Hindlimb muscle (tissue), 1 donor: ENCODE results near the gene PRSS56. TPM values are rescaled to one million over a fixed set of nuclear protein-coding genes. Genes with fewer than 3 reads are reported as not detected.
A peak's percentile ranks its signal among the peaks of the same experiment; 100 is the strongest.
"Not testable (repeated sequence)": the region's sequence is repeated elsewhere in the genome, so short reads cannot be mapped to it uniquely, and the experiment has no call there.

Source experiments
- DNase-seq: peaks from one replicate; pipeline ENCODE4 v3.0.0-alpha.2; 2013
- polyA plus RNA-seq: library from polyadenylated mRNA; unstranded; fragments of 120-200 nt; gene quantifications from one replicate; pipeline ENCODE4 v1.2.1, GENCODE V29; 2013; ENCODE audit not compliant: insufficient read length

PRSS56 gene
- polyA plus RNA-seq, 1 donor = 2.2 TPM

DNA sequence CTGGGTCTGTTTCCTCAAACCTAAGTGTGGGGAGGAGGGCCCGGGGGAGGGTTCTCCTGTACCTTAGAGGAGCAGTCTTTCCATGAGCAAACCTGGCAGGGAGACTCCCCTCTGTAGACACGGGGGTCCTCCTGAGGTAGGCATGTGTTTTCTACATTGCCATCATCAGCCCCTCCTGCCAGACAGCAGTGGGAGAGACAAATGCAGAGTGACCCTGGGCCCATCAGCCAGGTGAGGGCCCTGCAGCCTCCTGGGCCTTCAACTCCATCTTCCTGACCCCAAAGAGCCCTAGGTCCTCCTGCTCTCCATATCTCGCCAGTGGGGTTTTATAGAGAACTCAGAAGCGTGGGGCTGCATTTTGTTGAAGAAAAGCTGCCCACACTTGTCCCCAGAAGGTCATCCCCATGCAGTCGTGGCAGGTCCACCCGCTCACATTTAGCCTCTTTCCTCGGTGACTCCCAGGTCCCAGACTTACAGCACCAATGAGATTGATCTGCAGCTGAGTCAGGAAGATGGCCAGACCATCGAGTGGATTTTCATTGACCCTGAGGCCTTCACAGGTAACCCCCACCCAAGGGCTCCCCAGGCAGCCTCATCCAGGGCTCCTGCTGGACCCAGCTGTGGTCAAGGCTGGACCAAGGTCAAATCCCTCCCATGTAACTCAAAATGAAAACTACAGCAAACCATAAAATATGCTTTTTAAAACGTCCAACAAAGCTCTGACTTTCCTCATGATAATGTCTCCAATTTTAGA, 21.9 kb downstream of the PRSS56 start:
- no peak for DNase-seq

GRCh38 chr2:232542715-232543467, 22.7 kb downstream of the PRSS56 start:
- DNase-seq = no peak

DNA sequence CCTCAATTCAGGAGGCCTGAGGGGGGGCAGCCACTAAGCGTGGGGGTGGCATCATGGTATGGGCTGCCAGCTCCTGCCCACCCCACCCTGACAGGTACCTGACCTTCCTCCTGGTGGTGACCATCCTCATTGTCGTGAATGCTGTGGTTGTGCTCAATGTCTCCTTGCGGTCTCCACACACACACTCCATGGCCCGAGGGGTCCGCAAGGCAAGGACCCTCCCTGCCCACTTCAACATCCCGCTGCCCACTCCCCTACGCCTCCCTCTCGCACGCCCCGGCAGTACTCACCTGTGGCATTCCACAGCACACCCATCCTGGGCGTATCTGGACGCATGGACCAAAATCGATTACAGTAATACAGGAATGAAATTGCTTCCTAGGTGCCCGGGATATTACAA, 23.3 kb downstream of the PRSS56 start:
- DNase-seq = no peak

DNA sequence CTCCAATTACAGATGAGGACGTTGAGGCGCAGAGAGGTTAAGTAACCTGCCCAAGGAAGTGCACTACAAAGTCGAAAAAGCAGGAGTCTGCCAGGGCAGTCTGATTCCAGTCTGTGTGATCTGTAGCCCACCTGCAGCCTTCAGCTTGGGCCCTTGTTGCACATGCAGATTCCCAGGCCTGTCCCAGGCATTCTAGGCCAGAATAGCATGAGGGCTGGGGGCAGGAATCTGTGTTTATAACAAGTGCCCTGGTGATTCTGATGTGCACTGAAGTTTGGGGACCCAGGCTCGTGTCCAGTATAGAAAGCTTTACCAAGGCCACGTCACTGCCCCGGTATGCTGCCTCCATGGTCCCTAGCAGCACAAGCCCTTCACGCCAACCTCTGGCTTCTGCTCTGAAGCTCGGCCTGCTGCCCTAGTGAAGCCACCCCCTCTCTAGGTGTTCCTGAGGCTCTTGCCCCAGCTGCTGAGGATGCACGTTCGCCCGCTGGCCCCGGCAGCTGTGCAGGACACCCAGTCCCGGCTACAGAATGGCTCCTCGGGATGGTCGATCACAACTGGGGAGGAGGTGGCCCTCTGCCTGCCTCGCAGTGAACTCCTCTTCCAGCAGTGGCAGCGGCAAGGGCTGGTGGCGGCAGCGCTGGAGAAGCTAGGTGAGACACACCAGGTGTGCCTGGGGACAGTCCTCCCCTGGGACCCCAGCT, 23.9 kb downstream of the PRSS56 start:
- DNase-seq = no peak

GRCh38 chr2:232544674-232545073, 24.5 kb downstream of the PRSS56 start:
- no peak for DNase-seq

- no peak for DNase-seq
Measured at GRCh38 chr2:232545511-232546375, 25.6 kb downstream of the PRSS56 start.

DNA sequence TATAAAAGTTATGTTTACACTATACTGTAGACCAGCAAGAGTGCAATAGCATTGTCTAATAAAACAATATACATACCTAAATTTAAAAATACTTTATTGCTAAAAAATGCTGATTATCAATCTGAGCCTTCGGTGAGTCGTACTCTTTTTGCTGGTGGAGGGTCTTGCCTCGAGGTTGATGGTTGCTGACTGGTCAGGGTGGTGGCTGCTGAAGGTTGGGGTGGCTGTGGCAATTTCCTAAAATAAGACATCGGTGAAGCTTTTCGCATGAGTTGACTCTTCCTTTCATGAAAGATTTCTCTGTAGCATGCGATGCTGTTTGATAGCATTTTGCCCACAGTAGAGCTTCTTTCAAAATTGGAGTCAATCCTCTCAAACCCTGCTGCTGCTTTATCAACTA, 27.8 kb downstream of the PRSS56 start:
- no peak for DNase-seq

DNA sequence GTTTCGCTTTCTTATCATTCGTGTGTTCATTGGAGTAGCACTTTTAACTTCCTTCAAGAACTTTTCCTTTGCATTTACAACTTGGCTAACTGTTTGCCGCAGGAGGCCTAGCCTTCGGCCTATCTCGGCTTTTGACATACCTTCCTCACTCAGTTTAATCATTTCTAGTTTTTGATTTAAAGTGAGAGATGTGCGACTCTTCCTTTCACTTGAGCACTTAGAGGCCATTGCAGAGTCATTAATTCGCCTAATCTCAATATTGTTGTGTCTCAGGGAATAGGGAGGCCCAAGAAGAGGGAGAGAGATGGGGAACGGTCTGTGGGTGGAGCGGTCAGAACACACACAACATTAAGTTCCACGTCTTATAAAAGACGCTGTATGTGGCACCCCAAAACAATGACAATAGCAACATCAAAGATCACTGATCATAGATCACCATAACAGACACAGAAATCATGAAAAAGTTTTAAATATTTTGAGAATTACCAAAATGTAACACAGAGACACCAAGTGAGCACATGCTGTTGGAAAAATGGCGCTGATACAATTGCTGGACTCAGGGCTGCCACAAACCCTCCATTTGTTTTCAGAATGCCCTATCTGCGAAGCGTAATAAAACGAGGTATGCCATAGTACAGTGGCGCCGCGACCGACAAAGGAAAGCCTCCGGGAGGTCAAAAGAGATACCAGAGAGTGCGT, 29.6 kb downstream of the PRSS56 start:
- no peak for DNase-seq

- DNase-seq = peak; percentile 96
Measured at GRCh38 chr2:232550354-232551249, 30.4 kb downstream of the PRSS56 start, which contains the start of the genes EIF4E2 and TIGD1. EIF4E2 (plus strand) TSS chr2:232550689; CDS start chr2:232550725, 36 bp downstream. TIGD1 (minus strand) TSS chr2:232550557; CDS start chr2:232549882, 675 bp downstream.

- DNase-seq = no peak
Measured at GRCh38 chr2:232551250-232551638, 31.1 kb downstream of the PRSS56 start.

DNA sequence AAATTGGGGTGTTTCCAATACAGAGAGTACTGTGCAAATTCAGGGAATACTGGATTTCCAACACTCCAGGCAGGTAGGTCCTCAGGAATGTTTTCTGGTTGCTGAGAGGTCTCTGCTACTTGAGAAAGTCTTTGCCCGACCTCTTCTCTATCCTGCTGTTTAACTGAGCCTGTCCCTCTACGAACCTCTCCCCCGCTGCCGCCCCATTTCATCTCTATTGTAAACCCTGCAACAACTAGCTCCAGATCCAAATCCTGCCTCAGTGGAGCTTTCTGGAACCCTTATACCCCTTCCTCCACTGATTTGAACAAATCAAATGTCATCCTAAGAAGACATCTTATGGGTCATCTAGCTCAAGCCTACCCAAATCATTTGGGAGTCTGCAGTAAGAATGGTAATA, 31.6 kb downstream of the PRSS56 start:
- no peak for DNase-seq

DNA sequence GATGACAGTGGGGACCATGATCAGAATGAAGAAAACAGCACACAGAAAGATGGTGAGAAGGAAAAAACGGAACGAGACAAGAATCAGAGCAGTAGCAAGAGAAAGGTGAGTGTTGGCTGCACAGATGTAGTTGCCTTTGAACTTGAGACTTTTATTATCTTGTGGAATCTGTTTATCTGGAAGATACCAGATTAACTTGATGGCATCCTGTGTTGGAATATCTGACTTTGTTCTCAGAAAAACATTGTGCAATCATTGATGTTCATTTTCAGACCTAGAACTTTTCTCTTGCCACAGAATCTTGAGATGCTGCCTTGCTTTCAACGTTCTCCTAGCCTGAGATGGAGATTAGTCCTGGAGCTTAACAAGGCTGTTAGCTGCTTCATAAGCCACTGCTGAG, 36.2 kb downstream of the PRSS56 start:
- DNase-seq = no peak

GRCh38 chr2:232562515-232563151, 42.4 kb downstream of the PRSS56 start:
- no peak for DNase-seq

DNA sequence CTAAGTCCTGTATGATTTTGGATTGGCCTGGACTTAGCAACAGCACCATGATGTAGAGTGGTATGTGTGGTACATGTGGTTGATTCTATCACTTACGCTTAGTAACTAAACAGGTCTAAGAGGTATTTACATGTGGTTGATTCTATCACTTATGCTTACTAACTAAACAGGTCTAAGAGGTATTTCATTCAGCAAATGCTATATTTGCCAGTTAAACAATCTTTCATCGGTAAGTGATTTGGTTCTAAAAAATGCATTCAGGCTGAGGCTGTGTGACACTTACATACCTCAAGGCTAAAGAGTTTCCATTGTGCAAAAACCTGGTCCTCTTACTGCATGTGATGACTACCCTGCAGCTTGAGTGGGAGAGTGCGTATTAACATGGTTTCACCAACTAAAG, 43.4 kb downstream of the PRSS56 start:
- DNase-seq = no peak

DNA sequence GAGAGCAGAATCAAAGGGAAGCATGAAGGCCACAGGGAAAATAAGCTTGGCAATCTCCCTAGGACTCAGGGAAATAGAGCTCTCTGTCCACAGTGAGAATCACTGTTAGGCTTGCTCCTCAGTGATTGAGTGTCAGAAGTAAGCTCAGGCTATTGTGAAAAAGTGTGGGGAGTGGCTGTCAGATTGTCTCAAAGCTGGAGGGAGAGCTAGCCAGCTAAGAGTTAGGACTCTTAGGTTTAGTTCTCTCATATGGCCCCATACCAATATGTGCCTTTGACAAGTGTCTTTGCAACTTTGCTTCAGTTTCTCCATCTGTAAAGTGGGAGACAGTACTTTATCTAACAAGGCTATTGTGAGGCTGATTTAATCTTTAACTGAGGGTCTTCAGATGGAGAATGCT, 47.5 kb downstream of the PRSS56 start:
- no peak for DNase-seq

DNA sequence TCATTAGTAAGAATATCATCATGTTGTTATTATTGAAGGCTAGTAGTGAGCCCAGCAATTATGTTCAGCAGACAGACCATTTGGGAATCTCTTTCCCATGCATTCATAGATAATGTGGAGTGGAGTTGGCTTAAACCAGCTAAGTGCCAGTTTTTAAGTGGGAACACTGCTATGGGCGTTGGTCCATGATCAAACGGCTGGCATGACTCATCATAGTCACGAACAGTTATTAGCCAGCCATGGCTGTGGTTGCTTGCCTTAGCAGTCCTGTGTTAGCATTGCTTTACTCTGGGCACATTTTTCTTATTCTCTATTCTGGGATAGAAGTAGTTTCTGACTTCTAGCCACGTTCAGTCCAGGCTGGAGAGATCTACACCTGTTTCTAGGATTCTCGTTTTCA, 48.0 kb downstream of the PRSS56 start:
- no peak for DNase-seq

- DNase-seq = no peak
Measured at GRCh38 chr2:232569541-232569940, 49.4 kb downstream of the PRSS56 start.

GRCh38 chr2:232570481-232570880, 50.3 kb downstream of the PRSS56 start:
- not testable (repeated sequence) for DNase-seq

GRCh38 chr2:232571026-232571474, 50.9 kb downstream of the PRSS56 start:
- DNase-seq = no peak

DNA sequence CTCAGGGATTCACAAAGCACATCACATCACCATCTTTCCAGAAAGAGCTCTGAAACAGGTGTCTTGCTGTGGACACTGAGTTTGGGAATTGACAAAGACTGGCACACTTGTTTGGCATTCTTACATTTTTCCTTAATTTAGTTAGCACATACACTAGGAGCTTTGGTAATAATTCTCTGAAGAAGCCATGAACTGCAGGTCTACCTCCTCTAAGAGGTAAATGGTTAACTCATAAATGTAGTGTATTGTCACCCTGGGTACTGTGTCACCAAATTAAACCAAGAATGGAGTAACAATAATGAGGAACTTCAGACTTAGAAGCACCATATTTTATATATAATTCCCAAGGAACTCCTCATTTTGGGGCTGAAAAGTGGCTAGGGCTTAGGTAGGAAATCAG, 52.9 kb downstream of the PRSS56 start:
- DNase-seq = no peak
